IMR-90 (cell line): ENCODE results near the gene CELA2A. TPM values are rescaled to one million over a fixed set of nuclear protein-coding genes. Genes with fewer than 3 reads are reported as not detected.

Source experiments
- ATAC-seq: fragments of 200-7000 bp; cut with Tn5 transposase; 2 replicates; pipeline ENCODE4 v1.9.1; 2020; ENCODE audit warnings: low read depth, mild to moderate bottlenecking, moderate library complexity
- BruUV-seq: library from RNA; stranded (reverse); fragments of 400-500 nt; replicated peaks from 2 replicates; lab custom pipeline; 2021; lab: Mats Ljungman, UMichigan
- CTCF ChIA-PET: fragments of 300-600 bp; formaldehyde crosslinking; extraction: SDS; loops from one replicate; lab custom pipeline; 2021; ENCODE audit warnings: antibody characterized with exemption; lab: Yijun Ruan, JAX
- POLR2A ChIA-PET: fragments of 300-600 bp; sonication (Branson Sonifier 250); formaldehyde crosslinking; loops from one replicate; lab custom pipeline; 2022; ENCODE audit warnings: antibody characterized with exemption; ENCODE audit not compliant: unreplicated experiment; lab: Charles Lee
- DNase-seq: peaks from one replicate; pipeline ENCODE4 v3.0.0; 2013
- H2AFZ ChIP-seq: replicated peaks from 2 replicates; pipeline ENCODE3; 2013; ENCODE audit warnings: low read length, mild to moderate bottlenecking; ENCODE audit not compliant: poor library complexity
- H2AK5ac ChIP-seq: 2 replicates; pipeline ENCODE4 v1.6.1; 2013; ENCODE audit warnings: low read depth, low read length, inconsistent platforms
- H2AK9ac ChIP-seq: replicated peaks from 2 replicates; pipeline ENCODE3; 2013; ENCODE audit warnings: mild to moderate bottlenecking, low read depth, low read length, moderate library complexity; ENCODE audit not compliant: poor library complexity
- H2BK120ac ChIP-seq: 2 replicates; pipeline ENCODE4 v1.6.1; 2013; ENCODE audit warnings: low read depth, low read length, inconsistent platforms
- H2BK15ac ChIP-seq: 3 replicates; pipeline ENCODE4 v1.6.1; 2013; ENCODE audit warnings: low read depth, low read length, inconsistent platforms
- H2BK20ac ChIP-seq: 2 replicates; pipeline ENCODE4 v1.6.1; 2013; ENCODE audit warnings: low read depth, mild to moderate bottlenecking, inconsistent platforms, low read length, moderate library complexity
- H2BK5ac ChIP-seq: 2 replicates; pipeline ENCODE4 v1.6.1; 2013; ENCODE audit warnings: mild to moderate bottlenecking, low read depth, low read length, inconsistent platforms; ENCODE audit not compliant: poor library complexity, severe bottlenecking
- H3K14ac ChIP-seq: replicated peaks from 2 replicates; pipeline ENCODE4 v1.6.1; 2013; ENCODE audit warnings: low read depth, low read length, inconsistent platforms
- H3K18ac ChIP-seq: 2 replicates; pipeline ENCODE4 v1.6.1; 2013; ENCODE audit warnings: low read depth, low read length, control low read depth
- H3K23ac ChIP-seq: 2 replicates; pipeline ENCODE4 v1.6.1; 2013; ENCODE audit warnings: low read depth, low read length, inconsistent platforms
- H3K27ac ChIP-seq: 2 replicates; pipeline ENCODE4 v1.5.1; 2013; ENCODE audit warnings: mild to moderate bottlenecking, control low read depth, low read length; ENCODE audit not compliant: insufficient read depth
- H3K27me3 ChIP-seq: 2 replicates; pipeline ENCODE4 v1.6.1; 2013; ENCODE audit warnings: low read length; ENCODE audit not compliant: control insufficient read depth, insufficient read depth
- H3K36me3 ChIP-seq: 2 replicates; pipeline ENCODE4 v1.6.1; 2013; ENCODE audit warnings: low read length, mixed read lengths; ENCODE audit not compliant: control insufficient read depth, insufficient read depth
- H3K4ac ChIP-seq: 2 replicates; pipeline ENCODE4 v1.6.1; 2013; ENCODE audit warnings: low read depth, low read length, inconsistent platforms
- H3K4me1 ChIP-seq: 2 replicates; pipeline ENCODE4 v1.6.1; 2013; ENCODE audit warnings: low read length, mixed read lengths; ENCODE audit not compliant: control insufficient read depth, insufficient read depth
- H3K4me2 ChIP-seq: 2 replicates; pipeline ENCODE4 v1.6.1; 2013; ENCODE audit warnings: low read depth, mild to moderate bottlenecking, control low read depth, low read length, moderate library complexity
- H3K4me3 ChIP-seq: 2 replicates; pipeline ENCODE4 v1.5.1; 2013; ENCODE audit warnings: low read depth, mild to moderate bottlenecking, control low read depth, low read length, moderate library complexity; ENCODE audit not compliant: insufficient read depth
- H3K56ac ChIP-seq: 2 replicates; pipeline ENCODE4 v1.6.1; 2013; ENCODE audit warnings: low read length, inconsistent platforms; ENCODE audit not compliant: insufficient read depth; ENCODE audit errors: extremely low read depth
- H3K79me1 ChIP-seq, 2 experiments: 2 replicates each; pipeline ENCODE4 v1.6.1; 2013; ENCODE audit warnings: low read length in 2 of 2, inconsistent platforms in 1 of 2, low read depth in 1 of 2
- H3K9ac ChIP-seq: 2 replicates; pipeline ENCODE4 v1.6.1; 2013; ENCODE audit warnings: low read depth, low read length, control low read depth
- H3K9me1 ChIP-seq: 2 replicates; pipeline ENCODE4 v1.6.1; 2013; ENCODE audit warnings: low read length, inconsistent platforms; ENCODE audit not compliant: insufficient read depth
- H3K9me3 ChIP-seq: 2 replicates; pipeline ENCODE4 v1.6.1; 2013; ENCODE audit warnings: low read length; ENCODE audit not compliant: control insufficient read depth, insufficient read depth
- H4K20me1 ChIP-seq: 2 replicates; pipeline ENCODE4 v1.6.1; 2013; ENCODE audit warnings: low read length, inconsistent platforms; ENCODE audit not compliant: insufficient read depth
- H4K5ac ChIP-seq: 2 replicates; pipeline ENCODE4 v1.6.1; 2013; ENCODE audit warnings: mild to moderate bottlenecking, low read depth, low read length, control low read depth
- H4K8ac ChIP-seq, 2 experiments: 2 replicates each; pipeline ENCODE4 v1.6.1; 2013; ENCODE audit warnings: low read depth in 2 of 2, low read length in 2 of 2, control low read depth in 1 of 2, inconsistent platforms in 1 of 2
- H4K91ac ChIP-seq: 2 replicates; pipeline ENCODE4 v1.6.1; 2013; ENCODE audit warnings: low read depth, low read length, inconsistent platforms; ENCODE audit not compliant: insufficient read depth
- BHLHE40 ChIP-seq: fragments of 150-350 bp; IDR thresholded peaks from 2 replicates; pipeline ENCODE4 v1.6.1; 2016; ENCODE audit warnings: mild to moderate bottlenecking, low read depth, low read length
- CHD1 ChIP-seq: IDR thresholded peaks from 2 replicates; pipeline ENCODE4 v1.6.1; 2012; ENCODE audit warnings: low read depth, low read length, improper control_type of control experiment
- ELK1 ChIP-seq: fragments of 150-350 bp; IDR thresholded peaks from 2 replicates; pipeline ENCODE4 v1.6.1; 2016; ENCODE audit warnings: low read depth, mild to moderate bottlenecking, low read length, moderate library complexity, borderline replicate concordance
- MAZ ChIP-seq: IDR thresholded peaks from 2 replicates; pipeline ENCODE4 v1.6.1; 2012; ENCODE audit warnings: low read depth, mild to moderate bottlenecking, low read length, improper control_type of control experiment, moderate library complexity, borderline replicate concordance
- MXI1 ChIP-seq: IDR thresholded peaks from 2 replicates; pipeline ENCODE4 v1.6.1; 2012; ENCODE audit warnings: low read depth, mild to moderate bottlenecking, low read length, moderate library complexity, borderline replicate concordance
- NFE2L2 ChIP-seq: fragments of 150-350 bp; IDR thresholded peaks from 2 replicates; pipeline ENCODE4 v1.6.1; 2016; ENCODE audit warnings: low read depth, mild to moderate bottlenecking, low read length
- RAD21 ChIP-seq: IDR thresholded peaks from 2 replicates; pipeline ENCODE4 v1.6.1; 2012; ENCODE audit warnings: low read length, improper control_type of control experiment
- SMC3 ChIP-seq: fragments of 150-350 bp; IDR thresholded peaks from 2 replicates; pipeline ENCODE4 v1.6.1; 2016; ENCODE audit warnings: low read depth, mild to moderate bottlenecking, antibody characterized with exemption, low read length, moderate library complexity
- dilution Hi-C: fragments of 300-500 bp; cut with HindIII; formaldehyde crosslinking; loops from one replicate; pipeline ENCODE4 v1.14.3; 2018; ENCODE audit warnings: low sequenced_read_pairs; ENCODE audit not compliant: unreplicated experiment
- in situ Hi-C: fragments of 300-500 bp; cut with MboI; formaldehyde crosslinking; loops from 3 replicates; pipeline ENCODE4 v1.14.3; 2019; ENCODE audit warnings: low sequenced_read_pairs, inconsistent platforms, mixed read lengths
- intact Hi-C: fragments of 100-400 bp; cut with micrococcal nuclease; formaldehyde crosslinking; loops from 2 replicates; pipeline ENCODE4 v1.10.0; 2022
- polyA plus RNA-seq, 3 experiments: library from polyadenylated mRNA; depleted of rRNA; stranded (reverse); fragments of >200 nt; gene quantifications; 2 replicates each; pipeline ENCODE4 v1.2.3, GENCODE V29; 2012; ENCODE audit warnings: low replicate concordance in 1 of 3
- total RNA-seq: library from RNA; depleted of rRNA; stranded (reverse); fragments of >200 nt; gene quantifications from 2 replicates; pipeline ENCODE4 v1.2.3, GENCODE V29; 2012
- TF ChIP-seq, protein P1 (sequence below): fragments of 150-350 bp; IDR thresholded peaks from 2 replicates; pipeline ENCODE4 v1.6.1; 2017; ENCODE audit warnings: mild to moderate bottlenecking, antibody characterized with exemption, low read length, low read depth

The CELA2A gene
- total and polyA plus RNA-seq, 2 of the 4 experiments (the other 2 are of a cell fraction) = not detected

- H3K9ac ChIP-seq = no peak overlapping the region
- H3K14ac ChIP-seq = no peak overlapping the region
- no peak overlapping the region for H4K8ac ChIP-seq
- no peak overlapping the region for H2BK120ac ChIP-seq
- no peaks in the 10 kb centered on the region for H3K9me3 ChIP-seq
- no peak overlapping the region for H2AK9ac ChIP-seq
- no TSS peak for BruUV-seq
- no peak overlapping the region for H4K5ac ChIP-seq
- H3K4me2 ChIP-seq = no peak overlapping the region
- no peak overlapping the region for H2AFZ ChIP-seq
- H2AK5ac ChIP-seq = no peak overlapping the region
- no peak overlapping the region for H2BK5ac ChIP-seq
- DNase-seq (no peak), ATAC-seq (no peak)
- H2BK15ac ChIP-seq = no peak overlapping the region
- no peaks in the 10 kb centered on the region for H3K36me3 ChIP-seq
- H3K4me3 ChIP-seq = no peak overlapping the region
- no peak overlapping the region for H3K56ac ChIP-seq
- no peak overlapping the region for H3K27ac ChIP-seq
- CTCF ChIA-PET = no interaction called here
- H4K91ac ChIP-seq = no peak overlapping the region
- H3K27me3 ChIP-seq = peaks cover 3% of the 10 kb centered on the region; the same call in 1 of the 2 replicates
- H3K9me1 ChIP-seq = no peaks in the 10 kb centered on the region
- H4K20me1 ChIP-seq = no peaks in the 10 kb centered on the region
- no peak overlapping the region for H3K18ac ChIP-seq
- no peak overlapping the region for H3K23ac ChIP-seq
- no peak for TF ChIP-seq MXI1
- TF ChIP-seq, protein P1, sequence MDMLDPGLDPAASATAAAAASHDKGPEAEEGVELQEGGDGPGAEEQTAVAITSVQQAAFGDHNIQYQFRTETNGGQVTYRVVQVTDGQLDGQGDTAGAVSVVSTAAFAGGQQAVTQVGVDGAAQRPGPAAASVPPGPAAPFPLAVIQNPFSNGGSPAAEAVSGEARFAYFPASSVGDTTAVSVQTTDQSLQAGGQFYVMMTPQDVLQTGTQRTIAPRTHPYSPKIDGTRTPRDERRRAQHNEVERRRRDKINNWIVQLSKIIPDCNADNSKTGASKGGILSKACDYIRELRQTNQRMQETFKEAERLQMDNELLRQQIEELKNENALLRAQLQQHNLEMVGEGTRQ = no peak
- no peak for TF ChIP-seq BHLHE40
- TF ChIP-seq SMC3 = no peak
- TF ChIP-seq NFE2L2 = no peak
- no peak for TF ChIP-seq RAD21
- TF ChIP-seq CHD1 = no peak
- no peak for TF ChIP-seq ELK1
- no peak for TF ChIP-seq MAZ
- no peak overlapping the region for H3K4ac ChIP-seq
- H3K4me1 ChIP-seq = no peaks in the 10 kb centered on the region; the same call in 1 of the 2 replicates
- in situ Hi-C loops (no loop called here), dilution Hi-C loops (no loop called here), intact Hi-C loops (no loop called here)
- H3K79me1 ChIP-seq = no peaks in the 10 kb centered on the region
- no peak overlapping the region for H2BK20ac ChIP-seq
- POLR2A ChIA-PET = no interaction called here
These were observed 11.6 kb downstream of the CELA2A start for GRCh38 chr1:15468145-15468544.
